Ovary (tissue), 3 donors: ENCODE results near the gene ZNF43.

ENCODE experiments used
- CTCF ChIP-seq, 3 donors: fragments of 450-650 bp in 2 of 3; fragments of 200-600 bp in 1 of 3; IDR thresholded peaks; one replicate each; pipeline versions ENCODE4 v1.5.1 to v1.8.0; 2016 to 2022; ENCODE audit warnings: antibody characterized with exemption in 3 of 3, mild to moderate bottlenecking in 1 of 3
- EP300 ChIP-seq: sonication (generic); formaldehyde crosslinking; IDR thresholded peaks from one replicate; pipeline ENCODE4 v1.6.1; 2017; ENCODE audit warnings: antibody characterized with exemption
- POLR2A ChIP-seq: fragments of 450-650 bp; IDR thresholded peaks from one replicate; pipeline ENCODE4 v1.6.1; 2017; ENCODE audit warnings: antibody characterized with exemption, mild to moderate bottlenecking, moderate library complexity
- donor health status: DM: no; HTN: no; CAD: no.

GRCh38 chr19:21839976-21840375 lies 4.0 kb upstream of the ZNF43 start:
- TF ChIP-seq POLR2A = no peak
- no peak for TF ChIP-seq CTCF (IDR thresholded peaks at IDR 0.05)
- TF ChIP-seq EP300 = no peak
